H1 (cell line): ENCODE data around the gene CBLN3. TPM values are rescaled to one million over a fixed set of nuclear protein-coding genes. Genes with fewer than 3 reads are reported as not detected.

Source experiments
- EZH2 ChIP-seq: fragments of 200-600 bp; sonication (generic); IDR thresholded peaks from 2 replicates; pipeline ENCODE4 v1.7.1; 2012; ENCODE audit warnings: low read depth, mild to moderate bottlenecking, moderate library complexity, low read length, inconsistent platforms; ENCODE audit not compliant: severe bottlenecking
- KDM5A ChIP-seq: fragments of 200-600 bp; IDR thresholded peaks from 2 replicates; pipeline ENCODE4 v1.7.1; 2012; ENCODE audit warnings: mild to moderate bottlenecking, low read length, inconsistent platforms, mixed read lengths
- NRF1 ChIP-seq: IDR thresholded peaks from 2 replicates; pipeline ENCODE4 v1.6.1; 2011; ENCODE audit warnings: mild to moderate bottlenecking, low read depth, low read length, improper control_type of control experiment
- PHF8 ChIP-seq: fragments of 200-600 bp; sonication (generic); conservative IDR thresholded peaks from 2 replicates; pipeline ENCODE4 v1.7.1; 2012; ENCODE audit warnings: low read depth, mild to moderate bottlenecking, inconsistent platforms, low read length, moderate library complexity
- polyA plus RNA-seq, 7 experiments: library from polyadenylated mRNA; depleted of rRNA in 3 of 7; stranded (reverse) in 5 of 7; unstranded in 2 of 7; fragments of >200 nt in 5 of 7; fragments of 200-250 nt in 2 of 7; gene quantifications; 1 replicate in 5 of 7; 2 replicates in 1 of 7; 4 replicates in 1 of 7; pipeline versions ENCODE4 v1.2.1 to v1.2.3, GENCODE V29; 2011 to 2013; ENCODE audit warnings: missing spikeins in 2 of 7, mixed read lengths in 2 of 7
- total RNA-seq: library from RNA; stranded (reverse); fragmentation: NEBNext Ultra II Directional; extraction: Animal tissue kit (Norgen Biotek cat#: 25700); gene quantifications from 2 replicates; pipeline ENCODE4 v1.2.1, GENCODE V29; 2021
- TF ChIP-seq, protein P1 (sequence below), 3 experiments: IDR thresholded peaks; 1 replicate in 2 of 3; 2 replicates in 1 of 3; pipeline versions ENCODE4 v1.5.1 to v1.6.1; 2011; ENCODE audit warnings: low read length in 3 of 3, mild to moderate bottlenecking in 3 of 3, inconsistent platforms in 2 of 3, low read depth in 1 of 3, moderate library complexity in 1 of 3; ENCODE audit not compliant: insufficient read depth in 1 of 3; ENCODE audit errors: control extremely low read depth in 1 of 3
- TF ChIP-seq, protein P2 (sequence below): fragments of 300-600 bp; sonication (generic); IDR thresholded peaks from 2 replicates; pipeline ENCODE4 v1.7.1; 2012; ENCODE audit warnings: low read length, moderate library complexity, mild to moderate bottlenecking, inconsistent platforms; ENCODE audit not compliant: insufficient replicate concordance

The CBLN3 gene
- total and polyA plus RNA-seq, 2 of the 8 experiments (the other 6 are each of a cell fraction or from before 2014, with no cell fraction given), result 0.54 to 1.00 TPM

GRCh38 chr14:24414077-24414476 is 15.4 kb downstream of the CBLN3 start (continued):
- TF ChIP-seq EZH2 (no peak), PHF8 (no peak), NRF1 (no peak), KDM5A (no peak)
- TF ChIP-seq, protein P1, sequence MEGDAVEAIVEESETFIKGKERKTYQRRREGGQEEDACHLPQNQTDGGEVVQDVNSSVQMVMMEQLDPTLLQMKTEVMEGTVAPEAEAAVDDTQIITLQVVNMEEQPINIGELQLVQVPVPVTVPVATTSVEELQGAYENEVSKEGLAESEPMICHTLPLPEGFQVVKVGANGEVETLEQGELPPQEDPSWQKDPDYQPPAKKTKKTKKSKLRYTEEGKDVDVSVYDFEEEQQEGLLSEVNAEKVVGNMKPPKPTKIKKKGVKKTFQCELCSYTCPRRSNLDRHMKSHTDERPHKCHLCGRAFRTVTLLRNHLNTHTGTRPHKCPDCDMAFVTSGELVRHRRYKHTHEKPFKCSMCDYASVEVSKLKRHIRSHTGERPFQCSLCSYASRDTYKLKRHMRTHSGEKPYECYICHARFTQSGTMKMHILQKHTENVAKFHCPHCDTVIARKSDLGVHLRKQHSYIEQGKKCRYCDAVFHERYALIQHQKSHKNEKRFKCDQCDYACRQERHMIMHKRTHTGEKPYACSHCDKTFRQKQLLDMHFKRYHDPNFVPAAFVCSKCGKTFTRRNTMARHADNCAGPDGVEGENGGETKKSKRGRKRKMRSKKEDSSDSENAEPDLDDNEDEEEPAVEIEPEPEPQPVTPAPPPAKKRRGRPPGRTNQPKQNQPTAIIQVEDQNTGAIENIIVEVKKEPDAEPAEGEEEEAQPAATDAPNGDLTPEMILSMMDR (IDR thresholded peaks at IDR 0.05; ENCODE audit: control extremely low read depth in 1 of 3, insufficient read depth in 1 of 3, low read depth in 1 of 3, low read length in 3 of 3), result no peak
- TF ChIP-seq, protein P2, sequence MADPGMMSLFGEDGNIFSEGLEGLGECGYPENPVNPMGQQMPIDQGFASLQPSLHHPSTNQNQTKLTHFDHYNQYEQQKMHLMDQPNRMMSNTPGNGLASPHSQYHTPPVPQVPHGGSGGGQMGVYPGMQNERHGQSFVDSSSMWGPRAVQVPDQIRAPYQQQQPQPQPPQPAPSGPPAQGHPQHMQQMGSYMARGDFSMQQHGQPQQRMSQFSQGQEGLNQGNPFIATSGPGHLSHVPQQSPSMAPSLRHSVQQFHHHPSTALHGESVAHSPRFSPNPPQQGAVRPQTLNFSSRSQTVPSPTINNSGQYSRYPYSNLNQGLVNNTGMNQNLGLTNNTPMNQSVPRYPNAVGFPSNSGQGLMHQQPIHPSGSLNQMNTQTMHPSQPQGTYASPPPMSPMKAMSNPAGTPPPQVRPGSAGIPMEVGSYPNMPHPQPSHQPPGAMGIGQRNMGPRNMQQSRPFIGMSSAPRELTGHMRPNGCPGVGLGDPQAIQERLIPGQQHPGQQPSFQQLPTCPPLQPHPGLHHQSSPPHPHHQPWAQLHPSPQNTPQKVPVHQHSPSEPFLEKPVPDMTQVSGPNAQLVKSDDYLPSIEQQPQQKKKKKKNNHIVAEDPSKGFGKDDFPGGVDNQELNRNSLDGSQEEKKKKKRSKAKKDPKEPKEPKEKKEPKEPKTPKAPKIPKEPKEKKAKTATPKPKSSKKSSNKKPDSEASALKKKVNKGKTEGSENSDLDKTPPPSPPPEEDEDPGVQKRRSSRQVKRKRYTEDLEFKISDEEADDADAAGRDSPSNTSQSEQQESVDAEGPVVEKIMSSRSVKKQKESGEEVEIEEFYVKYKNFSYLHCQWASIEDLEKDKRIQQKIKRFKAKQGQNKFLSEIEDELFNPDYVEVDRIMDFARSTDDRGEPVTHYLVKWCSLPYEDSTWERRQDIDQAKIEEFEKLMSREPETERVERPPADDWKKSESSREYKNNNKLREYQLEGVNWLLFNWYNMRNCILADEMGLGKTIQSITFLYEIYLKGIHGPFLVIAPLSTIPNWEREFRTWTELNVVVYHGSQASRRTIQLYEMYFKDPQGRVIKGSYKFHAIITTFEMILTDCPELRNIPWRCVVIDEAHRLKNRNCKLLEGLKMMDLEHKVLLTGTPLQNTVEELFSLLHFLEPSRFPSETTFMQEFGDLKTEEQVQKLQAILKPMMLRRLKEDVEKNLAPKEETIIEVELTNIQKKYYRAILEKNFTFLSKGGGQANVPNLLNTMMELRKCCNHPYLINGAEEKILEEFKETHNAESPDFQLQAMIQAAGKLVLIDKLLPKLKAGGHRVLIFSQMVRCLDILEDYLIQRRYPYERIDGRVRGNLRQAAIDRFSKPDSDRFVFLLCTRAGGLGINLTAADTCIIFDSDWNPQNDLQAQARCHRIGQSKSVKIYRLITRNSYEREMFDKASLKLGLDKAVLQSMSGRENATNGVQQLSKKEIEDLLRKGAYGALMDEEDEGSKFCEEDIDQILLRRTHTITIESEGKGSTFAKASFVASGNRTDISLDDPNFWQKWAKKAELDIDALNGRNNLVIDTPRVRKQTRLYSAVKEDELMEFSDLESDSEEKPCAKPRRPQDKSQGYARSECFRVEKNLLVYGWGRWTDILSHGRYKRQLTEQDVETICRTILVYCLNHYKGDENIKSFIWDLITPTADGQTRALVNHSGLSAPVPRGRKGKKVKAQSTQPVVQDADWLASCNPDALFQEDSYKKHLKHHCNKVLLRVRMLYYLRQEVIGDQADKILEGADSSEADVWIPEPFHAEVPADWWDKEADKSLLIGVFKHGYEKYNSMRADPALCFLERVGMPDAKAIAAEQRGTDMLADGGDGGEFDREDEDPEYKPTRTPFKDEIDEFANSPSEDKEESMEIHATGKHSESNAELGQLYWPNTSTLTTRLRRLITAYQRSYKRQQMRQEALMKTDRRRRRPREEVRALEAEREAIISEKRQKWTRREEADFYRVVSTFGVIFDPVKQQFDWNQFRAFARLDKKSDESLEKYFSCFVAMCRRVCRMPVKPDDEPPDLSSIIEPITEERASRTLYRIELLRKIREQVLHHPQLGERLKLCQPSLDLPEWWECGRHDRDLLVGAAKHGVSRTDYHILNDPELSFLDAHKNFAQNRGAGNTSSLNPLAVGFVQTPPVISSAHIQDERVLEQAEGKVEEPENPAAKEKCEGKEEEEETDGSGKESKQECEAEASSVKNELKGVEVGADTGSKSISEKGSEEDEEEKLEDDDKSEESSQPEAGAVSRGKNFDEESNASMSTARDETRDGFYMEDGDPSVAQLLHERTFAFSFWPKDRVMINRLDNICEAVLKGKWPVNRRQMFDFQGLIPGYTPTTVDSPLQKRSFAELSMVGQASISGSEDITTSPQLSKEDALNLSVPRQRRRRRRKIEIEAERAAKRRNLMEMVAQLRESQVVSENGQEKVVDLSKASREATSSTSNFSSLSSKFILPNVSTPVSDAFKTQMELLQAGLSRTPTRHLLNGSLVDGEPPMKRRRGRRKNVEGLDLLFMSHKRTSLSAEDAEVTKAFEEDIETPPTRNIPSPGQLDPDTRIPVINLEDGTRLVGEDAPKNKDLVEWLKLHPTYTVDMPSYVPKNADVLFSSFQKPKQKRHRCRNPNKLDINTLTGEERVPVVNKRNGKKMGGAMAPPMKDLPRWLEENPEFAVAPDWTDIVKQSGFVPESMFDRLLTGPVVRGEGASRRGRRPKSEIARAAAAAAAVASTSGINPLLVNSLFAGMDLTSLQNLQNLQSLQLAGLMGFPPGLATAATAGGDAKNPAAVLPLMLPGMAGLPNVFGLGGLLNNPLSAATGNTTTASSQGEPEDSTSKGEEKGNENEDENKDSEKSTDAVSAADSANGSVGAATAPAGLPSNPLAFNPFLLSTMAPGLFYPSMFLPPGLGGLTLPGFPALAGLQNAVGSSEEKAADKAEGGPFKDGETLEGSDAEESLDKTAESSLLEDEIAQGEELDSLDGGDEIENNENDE, result no peak
